PC-3 (cell line): ENCODE data around the gene DCHS2. TPM values are rescaled to one million over a fixed set of nuclear protein-coding genes. Genes with fewer than 3 reads are reported as not detected.

Experiments
- ATAC-seq: fragments of 200-7000 bp; cut with Tn5 transposase; 2 replicates; pipeline ENCODE4 v1.9.1; 2020; ENCODE audit warnings: mild to moderate bottlenecking, moderate library complexity
- BruUV-seq: library from RNA; stranded (reverse); fragments of 400-500 nt; replicated peaks from 2 replicates; lab custom pipeline; 2021; lab: Mats Ljungman, UMichigan
- CTCF ChIA-PET: fragments of 300-600 bp; sonication (Branson Sonifier 250); formaldehyde crosslinking; loops from one replicate; lab custom pipeline; 2022; ENCODE audit warnings: antibody characterized with exemption; lab: Charles Lee
- POLR2A ChIA-PET: fragments of 300-600 bp; sonication (Branson Sonifier 250); formaldehyde crosslinking; loops from one replicate; lab custom pipeline; 2022; ENCODE audit warnings: antibody characterized with exemption; ENCODE audit not compliant: unreplicated experiment; lab: Charles Lee
- DNase-seq: peaks from one replicate; pipeline ENCODE4 v3.0.0-alpha.2; 2015
- H2AFZ ChIP-seq: fragments of 300-600 bp; sonication (generic); 2 replicates; pipeline ENCODE4 v1.6.0; 2016; ENCODE audit warnings: antibody characterized with exemption, low read length
- H3F3A ChIP-seq: fragments of 300-600 bp; sonication (generic); one replicate; pipeline ENCODE4 v1.6.0; 2017; ENCODE audit warnings: antibody characterized with exemption, low read length, control low read depth, mild to moderate bottlenecking; ENCODE audit not compliant: unreplicated experiment
- H3K27ac ChIP-seq: fragments of 300-600 bp; sonication (generic); 2 replicates; pipeline ENCODE4 v1.5.1; 2016; ENCODE audit warnings: mild to moderate bottlenecking, low read length
- H3K27me3 ChIP-seq: fragments of 300-600 bp; sonication (generic); 2 replicates; pipeline ENCODE4 v1.6.1; 2016; ENCODE audit warnings: low read length, mixed read lengths
- H3K36me3 ChIP-seq: fragments of 300-600 bp; sonication (generic); 2 replicates; pipeline ENCODE4 v1.6.1; 2016; ENCODE audit warnings: low read depth, mixed run types, low read length, mixed read lengths
- H3K4me1 ChIP-seq: fragments of 300-600 bp; sonication (generic); 2 replicates; pipeline ENCODE4 v1.5.1; 2016; ENCODE audit warnings: low read length; ENCODE audit not compliant: insufficient read depth
- H3K4me2 ChIP-seq: fragments of 300-600 bp; sonication (generic); 2 replicates; pipeline ENCODE4 v1.6.0; 2016; ENCODE audit warnings: low read length
- H3K4me3 ChIP-seq: fragments of 300-600 bp; sonication (generic); 2 replicates; pipeline ENCODE4 v1.5.1; 2016; ENCODE audit warnings: mild to moderate bottlenecking, low read length, mixed read lengths
- H3K79me2 ChIP-seq: fragments of 300-600 bp; sonication (generic); 2 replicates; pipeline ENCODE4 v1.6.1; 2017; ENCODE audit warnings: low read length, mixed read lengths
- H3K9ac ChIP-seq: fragments of 300-600 bp; sonication (generic); 2 replicates; pipeline ENCODE4 v1.6.0; 2016; ENCODE audit warnings: mild to moderate bottlenecking, low read length
- H3K9me2 ChIP-seq: fragments of 300-600 bp; sonication (generic); replicated peaks from 2 replicates; pipeline ENCODE4 v1.6.1; 2016; ENCODE audit warnings: mixed run types, low read length, mixed read lengths
- H3K9me3 ChIP-seq: fragments of 300-600 bp; sonication (generic); 2 replicates; pipeline ENCODE4 v1.6.1; 2016; ENCODE audit warnings: low read length, mixed read lengths
- H4K20me1 ChIP-seq: fragments of 300-600 bp; sonication (generic); 2 replicates; pipeline ENCODE4 v1.6.1; 2016; ENCODE audit warnings: low read length, mixed read lengths
- EZH2 ChIP-seq: fragments of 300-600 bp; sonication (generic); IDR thresholded peaks from one replicate; pipeline ENCODE4 v1.6.1; 2017; ENCODE audit warnings: antibody characterized with exemption, mild to moderate bottlenecking, low read length; ENCODE audit not compliant: unreplicated experiment
- EZH2phosphoT487 ChIP-seq: fragments of 300-600 bp; sonication (generic); IDR thresholded peaks from 2 replicates; pipeline ENCODE4 v1.6.1; 2018; ENCODE audit warnings: mild to moderate bottlenecking, antibody characterized with exemption, low read length, borderline replicate concordance
- intact Hi-C: fragments of 100-400 bp; cut with micrococcal nuclease; formaldehyde crosslinking; loops from 2 replicates; pipeline ENCODE4 v1.9.0; 2023
- total RNA-seq: library from RNA; depleted of rRNA; stranded (reverse); fragments of >200 nt; gene quantifications from 2 replicates; pipeline ENCODE4 v1.2.3, GENCODE V29; 2014
- TF ChIP-seq, protein P1 (sequence below): fragments of 300-600 bp; sonication (generic); conservative IDR thresholded peaks from 2 replicates; pipeline ENCODE4 v1.5.1; 2017; ENCODE audit warnings: antibody characterized with exemption, low read depth, mild to moderate bottlenecking, low read length

The DCHS2 gene
- total RNA-seq, 1 experiment from 2014 or later: 0.22 TPM

GRCh38 chr4:154517591-154517990 lies 26.0 kb upstream of the DCHS2 start:
- H3F3A ChIP-seq: no peaks in the 10 kb centered on the region
- no TSS peak for BruUV-seq
- POLR2A ChIA-PET: no interaction called here

GRCh38 chr4:154516318-154517029 lies 24.9 kb upstream of the DCHS2 start:
- H3K4me3 ChIP-seq: no peak overlapping the region
- no peak overlapping the region for H3K4me2 ChIP-seq
- peaks cover 49% of the 10 kb centered on the region for H3K27me3 ChIP-seq
- no peaks in the 10 kb centered on the region for H3K9me2 ChIP-seq
- H3K9me3 ChIP-seq: no peaks in the 10 kb centered on the region
- no peak for DNase-seq
- TF ChIP-seq EZH2 (no peak), EZH2phosphoT487 (no peak)
- TF ChIP-seq, protein P1, sequence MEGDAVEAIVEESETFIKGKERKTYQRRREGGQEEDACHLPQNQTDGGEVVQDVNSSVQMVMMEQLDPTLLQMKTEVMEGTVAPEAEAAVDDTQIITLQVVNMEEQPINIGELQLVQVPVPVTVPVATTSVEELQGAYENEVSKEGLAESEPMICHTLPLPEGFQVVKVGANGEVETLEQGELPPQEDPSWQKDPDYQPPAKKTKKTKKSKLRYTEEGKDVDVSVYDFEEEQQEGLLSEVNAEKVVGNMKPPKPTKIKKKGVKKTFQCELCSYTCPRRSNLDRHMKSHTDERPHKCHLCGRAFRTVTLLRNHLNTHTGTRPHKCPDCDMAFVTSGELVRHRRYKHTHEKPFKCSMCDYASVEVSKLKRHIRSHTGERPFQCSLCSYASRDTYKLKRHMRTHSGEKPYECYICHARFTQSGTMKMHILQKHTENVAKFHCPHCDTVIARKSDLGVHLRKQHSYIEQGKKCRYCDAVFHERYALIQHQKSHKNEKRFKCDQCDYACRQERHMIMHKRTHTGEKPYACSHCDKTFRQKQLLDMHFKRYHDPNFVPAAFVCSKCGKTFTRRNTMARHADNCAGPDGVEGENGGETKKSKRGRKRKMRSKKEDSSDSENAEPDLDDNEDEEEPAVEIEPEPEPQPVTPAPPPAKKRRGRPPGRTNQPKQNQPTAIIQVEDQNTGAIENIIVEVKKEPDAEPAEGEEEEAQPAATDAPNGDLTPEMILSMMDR: no peak
- intact Hi-C loops: no loop called here
- no peaks in the 10 kb centered on the region for H3K79me2 ChIP-seq
- ChIA-PET CTCF (no interaction called here), POLR2A (no interaction called here)
- no peak overlapping the region for H3K9ac ChIP-seq
- BruUV-seq: no TSS peak
- no peaks in the 10 kb centered on the region for H3K4me1 ChIP-seq
- no peak overlapping the region for H2AFZ ChIP-seq
- H3K27ac ChIP-seq: no peak overlapping the region
- ATAC-seq: no peak
- H3F3A ChIP-seq: no peaks in the 10 kb centered on the region
- no peaks in the 10 kb centered on the region for H3K36me3 ChIP-seq
- H4K20me1 ChIP-seq: no peaks in the 10 kb centered on the region

More at GRCh38 chr4:154517591-154517990, 26.0 kb upstream of the DCHS2 start:
- no peak overlapping the region for H3K9ac ChIP-seq
- H3K9me2 ChIP-seq: no peaks in the 10 kb centered on the region
- H3K4me1 ChIP-seq: no peaks in the 10 kb centered on the region
- no peaks in the 10 kb centered on the region for H3K36me3 ChIP-seq
- CTCF ChIA-PET: interaction anchor here (0.6 kb wide), 1 partner anchor 11 kb away, joined by 4 read pairs; no protein-coding TSS in a partner anchor
- no peak overlapping the region for H3K27ac ChIP-seq
- H2AFZ ChIP-seq: no peak overlapping the region
- H4K20me1 ChIP-seq: no peaks in the 10 kb centered on the region
- H3K4me3 ChIP-seq: no peak overlapping the region
- intact Hi-C loops: no loop called here
- peaks cover 56% of the 10 kb centered on the region for H3K27me3 ChIP-seq
- ATAC-seq: no peak
- no peak overlapping the region for H3K4me2 ChIP-seq
- H3K79me2 ChIP-seq: no peaks in the 10 kb centered on the region
- H3K9me3 ChIP-seq: no peaks in the 10 kb centered on the region
- no peak for DNase-seq
- TF ChIP-seq EZH2phosphoT487 (no peak), EZH2 (no peak)
- TF ChIP-seq, protein P1: no peak

GRCh38 chr4:154511981-154512380 lies 20.4 kb upstream of the DCHS2 start:
- DNase-seq (no peak), ATAC-seq (no peak)
- H3K9ac ChIP-seq: no peak overlapping the region
- no peaks in the 10 kb centered on the region for H3K9me2 ChIP-seq
- no TSS peak for BruUV-seq
- no peaks in the 10 kb centered on the region for H3K79me2 ChIP-seq
- peaks cover 10% of the 10 kb centered on the region for H3K4me1 ChIP-seq
- no peak overlapping the region for H3K4me2 ChIP-seq
- no peaks in the 10 kb centered on the region for H3F3A ChIP-seq
- intact Hi-C loops: no loop called here
- no peak overlapping the region for H3K27ac ChIP-seq
- TF ChIP-seq, protein P1: no peak
- TF ChIP-seq EZH2 (no peak), EZH2phosphoT487 (no peak)
- H3K36me3 ChIP-seq: no peaks in the 10 kb centered on the region
- CTCF ChIA-PET: no interaction called here
- 0 out of 2 replicates have a peak, but pooled peaks cover 12% of the 10 kb centered on the region for H3K27me3 ChIP-seq
- H3K9me3 ChIP-seq: no peaks in the 10 kb centered on the region
- no peaks in the 10 kb centered on the region for H4K20me1 ChIP-seq
- no peak overlapping the region for H2AFZ ChIP-seq
- POLR2A ChIA-PET: no interaction called here
- no peak overlapping the region for H3K4me3 ChIP-seq
